LNCaP clone FGC (cell line): ENCODE results near the gene MACROD2.

Source experiments
- DNase-seq: peaks from one replicate; pipeline ENCODE4 v3.0.0-alpha.2; 2011; ENCODE audit warnings: low read depth
- H3K4me3 ChIP-seq: 2 replicates; pipeline ENCODE4 v1.5.1; 2011; ENCODE audit warnings: mild to moderate bottlenecking, low read depth, low read length, control low read depth
- CTCF ChIP-seq: IDR thresholded peaks from 2 replicates; pipeline ENCODE4 v1.5.1; 2012; ENCODE audit warnings: mild to moderate bottlenecking; ENCODE audit not compliant: control insufficient read depth, insufficient read depth; ENCODE audit errors: extremely low read depth

The MACROD2 gene

GRCh38 chr20:14984768-14985622 lies 989.7 kb downstream of the MACROD2 start:
- TF ChIP-seq CTCF = no peak
- H3K4me3 ChIP-seq = no peak overlapping the region
- DNase-seq = no peak

- no peak for TF ChIP-seq CTCF
- H3K4me3 ChIP-seq = no peak overlapping the region
- DNase-seq = peak; percentile 58
Observed at GRCh38 chr20:14986026-14986655, 990.8 kb downstream of the MACROD2 start.

- no peak for TF ChIP-seq CTCF
- no peak for DNase-seq
- H3K4me3 ChIP-seq = no peak overlapping the region
Observed at GRCh38 chr20:14986656-14987055, 991.3 kb downstream of the MACROD2 start.

GRCh38 chr20:14989535-14990290 lies 994.4 kb downstream of the MACROD2 start:
- no peak overlapping the region for H3K4me3 ChIP-seq
- no peak for TF ChIP-seq CTCF
- no peak for DNase-seq

GRCh38 chr20:14991023-14991422 lies 995.7 kb downstream of the MACROD2 start:
- DNase-seq = no peak
- no peak for TF ChIP-seq CTCF
- no peak overlapping the region for H3K4me3 ChIP-seq

GRCh38 chr20:14992153-14992552 lies 996.8 kb downstream of the MACROD2 start:
- no peak for DNase-seq
- H3K4me3 ChIP-seq = no peak overlapping the region
- no peak for TF ChIP-seq CTCF
